Ammon's horn (tissue), 1 donor: Measurements from ENCODE around the gene ZMYM1.
A peak's percentile ranks its signal among the peaks of the same experiment; 100 is the strongest.
"Not testable (repeated sequence)": the region's sequence is repeated elsewhere in the genome, so short reads cannot be mapped to it uniquely, and the experiment has no call there.

Experiments
- DNase-seq: peaks from one replicate; pipeline ENCODE4 v3.0.0-alpha.2; 2016; ENCODE audit warnings: low spot score

ZMYM1 gene

GRCh38 chr1:35079003-35079930 is at the start of gene ZMYM1:
Gene ZMYM1, plus strand, starts transcription at chr1:35079385. Its CDS starts 14,603 bp downstream, at chr1:35093988.
- DNase-seq: peak; percentile 81

GRCh38 chr1:35029761-35030160 is 49.4 kb upstream of the ZMYM1 start:
- DNase-seq: no peak

GRCh38 chr1:35030338-35030737 is 48.8 kb upstream of the ZMYM1 start:
- no peak for DNase-seq

- DNase-seq: peak; percentile 6
Observed at GRCh38 chr1:35030756-35031446, 48.3 kb upstream of the ZMYM1 start.

GRCh38 chr1:35032384-35032739 is 46.8 kb upstream of the ZMYM1 start:
- DNase-seq: no peak

GRCh38 chr1:35033346-35033745 is 45.8 kb upstream of the ZMYM1 start:
- DNase-seq: no peak

GRCh38 chr1:35036621-35037020 is 42.6 kb upstream of the ZMYM1 start:
- DNase-seq: no peak

- DNase-seq: no peak
Observed at GRCh38 chr1:35037206-35037605, 42.0 kb upstream of the ZMYM1 start.

- no peak for DNase-seq
Observed at GRCh38 chr1:35038723-35039122, 40.5 kb upstream of the ZMYM1 start.

- no peak for DNase-seq
Observed at GRCh38 chr1:35043498-35043897, 35.7 kb upstream of the ZMYM1 start.

GRCh38 chr1:35044431-35044830 is 34.8 kb upstream of the ZMYM1 start:
- no peak for DNase-seq

GRCh38 chr1:35046730-35047129 is 32.5 kb upstream of the ZMYM1 start:
- no peak for DNase-seq

GRCh38 chr1:35047188-35047858 is 31.9 kb upstream of the ZMYM1 start:
- DNase-seq: no peak

GRCh38 chr1:35049116-35049515 is 30.1 kb upstream of the ZMYM1 start:
- no peak for DNase-seq

GRCh38 chr1:35053433-35053832 is 25.8 kb upstream of the ZMYM1 start:
- DNase-seq: no peak

GRCh38 chr1:35054282-35054681 is 24.9 kb upstream of the ZMYM1 start:
- DNase-seq: not testable (repeated sequence)

- DNase-seq: not testable (repeated sequence)
Observed at GRCh38 chr1:35058321-35058720, 20.9 kb upstream of the ZMYM1 start.

GRCh38 chr1:35058988-35059387 is 20.2 kb upstream of the ZMYM1 start:
- no peak for DNase-seq

GRCh38 chr1:35062518-35063196 is 16.5 kb upstream of the ZMYM1 start:
- DNase-seq: peak; percentile 7

GRCh38 chr1:35064265-35064664 is 14.9 kb upstream of the ZMYM1 start:
- DNase-seq: no peak

GRCh38 chr1:35069746-35070145 is 9.4 kb upstream of the ZMYM1 start:
- DNase-seq: no peak

GRCh38 chr1:35073265-35073811 is 5.8 kb upstream of the ZMYM1 start:
- no peak for DNase-seq
